SK-N-SH (cell line): ENCODE measurements around the gene ZFAND4.

ENCODE experiments used
- CHD2 ChIP-seq: fragments of 150-350 bp; IDR thresholded peaks from 2 replicates; pipeline ENCODE4 v1.6.1; 2018; ENCODE audit warnings: low read length; ENCODE audit not compliant: partially characterized antibody
- SIN3A ChIP-seq: IDR thresholded peaks from 2 replicates; pipeline ENCODE4 v1.6.1; 2012; ENCODE audit warnings: low read depth, mild to moderate bottlenecking, low read length, moderate library complexity, borderline replicate concordance
- TF ChIP-seq, protein P1 (sequence below): fragments of 200-600 bp; sonication (generic); IDR thresholded peaks from 2 replicates; pipeline ENCODE4 v1.6.1; 2017; ENCODE audit warnings: antibody characterized with exemption, mild to moderate bottlenecking, moderate library complexity
- TF ChIP-seq, protein P2 (sequence below): IDR thresholded peaks from 2 replicates; pipeline ENCODE4 v1.4.0; 2012; ENCODE audit warnings: low read depth

DNA sequence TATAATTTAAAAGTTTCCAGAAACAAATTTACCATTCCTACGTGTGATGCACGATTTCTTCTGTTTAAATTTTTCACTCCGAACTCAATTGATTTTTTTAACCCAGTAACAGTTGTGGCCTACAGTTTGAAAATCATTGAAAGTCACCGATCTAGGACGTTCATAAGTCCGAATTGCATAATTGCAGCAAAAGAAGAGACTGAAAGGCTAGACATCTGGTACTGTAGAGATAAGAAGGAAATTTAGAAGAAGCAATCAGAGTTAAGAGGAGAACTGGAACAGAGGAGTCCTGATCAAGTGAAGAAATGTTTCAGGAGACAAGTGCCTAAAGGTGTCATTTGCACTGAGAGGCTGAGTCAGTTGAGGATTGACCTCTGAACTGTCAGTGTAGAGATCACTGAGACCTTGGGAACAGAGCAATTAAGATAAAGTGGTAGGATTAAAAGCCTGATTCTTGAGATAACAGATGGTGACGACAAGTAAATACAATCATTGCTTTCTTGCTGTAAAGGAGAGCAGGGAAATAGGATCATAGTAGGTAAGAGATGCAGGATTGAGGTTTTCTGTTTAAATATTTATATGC, 73.5 kb downstream of the ZFAND4 start:
- TF ChIP-seq, protein P1, sequence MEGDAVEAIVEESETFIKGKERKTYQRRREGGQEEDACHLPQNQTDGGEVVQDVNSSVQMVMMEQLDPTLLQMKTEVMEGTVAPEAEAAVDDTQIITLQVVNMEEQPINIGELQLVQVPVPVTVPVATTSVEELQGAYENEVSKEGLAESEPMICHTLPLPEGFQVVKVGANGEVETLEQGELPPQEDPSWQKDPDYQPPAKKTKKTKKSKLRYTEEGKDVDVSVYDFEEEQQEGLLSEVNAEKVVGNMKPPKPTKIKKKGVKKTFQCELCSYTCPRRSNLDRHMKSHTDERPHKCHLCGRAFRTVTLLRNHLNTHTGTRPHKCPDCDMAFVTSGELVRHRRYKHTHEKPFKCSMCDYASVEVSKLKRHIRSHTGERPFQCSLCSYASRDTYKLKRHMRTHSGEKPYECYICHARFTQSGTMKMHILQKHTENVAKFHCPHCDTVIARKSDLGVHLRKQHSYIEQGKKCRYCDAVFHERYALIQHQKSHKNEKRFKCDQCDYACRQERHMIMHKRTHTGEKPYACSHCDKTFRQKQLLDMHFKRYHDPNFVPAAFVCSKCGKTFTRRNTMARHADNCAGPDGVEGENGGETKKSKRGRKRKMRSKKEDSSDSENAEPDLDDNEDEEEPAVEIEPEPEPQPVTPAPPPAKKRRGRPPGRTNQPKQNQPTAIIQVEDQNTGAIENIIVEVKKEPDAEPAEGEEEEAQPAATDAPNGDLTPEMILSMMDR = no peak
- no peak for TF ChIP-seq SIN3A
- TF ChIP-seq, protein P2, sequence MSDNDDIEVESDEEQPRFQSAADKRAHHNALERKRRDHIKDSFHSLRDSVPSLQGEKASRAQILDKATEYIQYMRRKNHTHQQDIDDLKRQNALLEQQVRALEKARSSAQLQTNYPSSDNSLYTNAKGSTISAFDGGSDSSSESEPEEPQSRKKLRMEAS = no peak
- no peak for TF ChIP-seq CHD2
